ENCODE results near the gene SGCA.

SGCA gene

DNA sequence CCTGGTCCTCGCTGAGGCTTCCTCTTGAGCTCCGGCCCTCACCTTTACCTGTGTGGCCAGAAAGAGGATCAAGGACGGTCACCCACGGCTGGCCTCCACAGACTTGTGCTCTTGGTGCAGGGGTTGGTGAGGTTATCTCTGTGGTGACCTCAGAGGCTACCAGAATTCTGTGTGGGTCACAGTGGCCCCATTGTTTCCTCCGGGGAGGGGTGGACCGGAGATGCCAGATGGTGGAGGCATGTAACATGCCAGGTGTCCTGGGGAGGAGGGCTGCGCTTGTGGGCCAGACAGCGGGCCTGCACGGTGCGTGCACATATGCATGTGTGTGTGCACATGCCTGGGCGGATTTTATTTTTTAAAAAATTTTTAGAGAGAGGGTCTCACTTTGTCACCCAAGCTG lies 6.3 kb downstream of the SGCA start:
- Histone ChIP-seq H3K36me3 (ENCODE audit: insufficient read depth, low read length) (no peaks in the 10 kb centered on the region), H2AFZ (ENCODE audit: low read depth, low read length) (no peak overlapping the region), H3K9ac (ENCODE audit: low read depth, low read length) (no peak overlapping the region), H3K27ac (ENCODE audit: low read length) (no peak overlapping the region), H3K4me1 (ENCODE audit: insufficient read depth, low read length) (no peaks in the 10 kb centered on the region), H4K20me1 (ENCODE audit: insufficient read depth, low read length) (no peaks in the 10 kb centered on the region), H3K79me2 (ENCODE audit: insufficient read depth, low read length) (no peaks in the 10 kb centered on the region), H3K9me3 (ENCODE audit: insufficient read depth, low read length, severe bottlenecking) (no peaks in the 10 kb centered on the region), H3K4me2 (ENCODE audit: insufficient read depth, low read length) (no peak overlapping the region), H3K27me3 (ENCODE audit: insufficient read depth, low read length, poor library complexity) (no peaks in the 10 kb centered on the region), H3K4me3 (ENCODE audit: low read depth in 1 of 2, low read length in 2 of 2) (no peak overlapping the region)
- no peak for ATAC-seq (ENCODE audit: insufficient read depth, low read depth)
- no peak for TF ChIP-seq EZH2 (IDR thresholded peaks at IDR 0.05; ENCODE audit: borderline replicate concordance, low read depth, low read length, severe bottlenecking)
- no peak for DNase-seq

GRCh38 chr17:50172936-50173334 lies 7.1 kb downstream of the SGCA start:
- no peaks in the 10 kb centered on the region for H3K4me1 ChIP-seq (ENCODE audit: insufficient read depth, low read length)
- no peaks in the 10 kb centered on the region for H3K27me3 ChIP-seq (ENCODE audit: insufficient read depth, low read length, poor library complexity)
- H3K9ac ChIP-seq (ENCODE audit: low read depth, low read length), result no peak overlapping the region
- H3K27ac ChIP-seq (ENCODE audit: low read length), result no peak overlapping the region
- no peak overlapping the region for H2AFZ ChIP-seq (ENCODE audit: low read depth, low read length)
- no peaks in the 10 kb centered on the region for H3K79me2 ChIP-seq (ENCODE audit: insufficient read depth, low read length)
- no peak overlapping the region for H3K4me2 ChIP-seq (ENCODE audit: insufficient read depth, low read length)
- DNase-seq (no peak), ATAC-seq (ENCODE audit: insufficient read depth, low read depth) (no peak)
- TF ChIP-seq, protein P1, sequence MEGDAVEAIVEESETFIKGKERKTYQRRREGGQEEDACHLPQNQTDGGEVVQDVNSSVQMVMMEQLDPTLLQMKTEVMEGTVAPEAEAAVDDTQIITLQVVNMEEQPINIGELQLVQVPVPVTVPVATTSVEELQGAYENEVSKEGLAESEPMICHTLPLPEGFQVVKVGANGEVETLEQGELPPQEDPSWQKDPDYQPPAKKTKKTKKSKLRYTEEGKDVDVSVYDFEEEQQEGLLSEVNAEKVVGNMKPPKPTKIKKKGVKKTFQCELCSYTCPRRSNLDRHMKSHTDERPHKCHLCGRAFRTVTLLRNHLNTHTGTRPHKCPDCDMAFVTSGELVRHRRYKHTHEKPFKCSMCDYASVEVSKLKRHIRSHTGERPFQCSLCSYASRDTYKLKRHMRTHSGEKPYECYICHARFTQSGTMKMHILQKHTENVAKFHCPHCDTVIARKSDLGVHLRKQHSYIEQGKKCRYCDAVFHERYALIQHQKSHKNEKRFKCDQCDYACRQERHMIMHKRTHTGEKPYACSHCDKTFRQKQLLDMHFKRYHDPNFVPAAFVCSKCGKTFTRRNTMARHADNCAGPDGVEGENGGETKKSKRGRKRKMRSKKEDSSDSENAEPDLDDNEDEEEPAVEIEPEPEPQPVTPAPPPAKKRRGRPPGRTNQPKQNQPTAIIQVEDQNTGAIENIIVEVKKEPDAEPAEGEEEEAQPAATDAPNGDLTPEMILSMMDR (IDR thresholded peaks at IDR 0.05; ENCODE audit: borderline replicate concordance, extremely low read depth, low read length, poor library complexity, severe bottlenecking), result no peak
- no peak for TF ChIP-seq EZH2 (IDR thresholded peaks at IDR 0.05; ENCODE audit: borderline replicate concordance, low read depth, low read length, severe bottlenecking)
- H4K20me1 ChIP-seq (ENCODE audit: insufficient read depth, low read length), result no peaks in the 10 kb centered on the region
- no peak overlapping the region for H3K4me3 ChIP-seq (ENCODE audit: low read depth in 1 of 2, low read length in 2 of 2)
- H3K9me3 ChIP-seq (ENCODE audit: insufficient read depth, low read length, severe bottlenecking), result no peaks in the 10 kb centered on the region
- no peaks in the 10 kb centered on the region for H3K36me3 ChIP-seq (ENCODE audit: insufficient read depth, low read length)

GRCh38 chr17:50173335-50173941 lies 7.6 kb downstream of the SGCA start:
- no peak for ATAC-seq (ENCODE audit: insufficient read depth, low read depth)
- Histone ChIP-seq H3K79me2 (ENCODE audit: insufficient read depth, low read length) (no peaks in the 10 kb centered on the region), H3K4me1 (ENCODE audit: insufficient read depth, low read length) (no peaks in the 10 kb centered on the region), H3K27me3 (ENCODE audit: insufficient read depth, low read length, poor library complexity) (no peaks in the 10 kb centered on the region), H3K4me2 (ENCODE audit: insufficient read depth, low read length) (no peak overlapping the region), H3K9me3 (ENCODE audit: insufficient read depth, low read length, severe bottlenecking) (no peaks in the 10 kb centered on the region), H4K20me1 (ENCODE audit: insufficient read depth, low read length) (no peaks in the 10 kb centered on the region), H3K36me3 (ENCODE audit: insufficient read depth, low read length) (no peaks in the 10 kb centered on the region), H2AFZ (ENCODE audit: low read depth, low read length) (no peak overlapping the region), H3K4me3 (ENCODE audit: low read depth in 1 of 2, low read length in 2 of 2) (no peak overlapping the region), H3K27ac (ENCODE audit: low read length) (no peak overlapping the region), H3K9ac (ENCODE audit: low read depth, low read length) (no peak overlapping the region)
- TF ChIP-seq, protein P1 (IDR thresholded peaks at IDR 0.05; ENCODE audit: borderline replicate concordance, extremely low read depth, low read length, poor library complexity, severe bottlenecking), result no peak
- no peak for TF ChIP-seq EZH2 (IDR thresholded peaks at IDR 0.05; ENCODE audit: borderline replicate concordance, low read depth, low read length, severe bottlenecking)
- no peak for DNase-seq

DNA sequence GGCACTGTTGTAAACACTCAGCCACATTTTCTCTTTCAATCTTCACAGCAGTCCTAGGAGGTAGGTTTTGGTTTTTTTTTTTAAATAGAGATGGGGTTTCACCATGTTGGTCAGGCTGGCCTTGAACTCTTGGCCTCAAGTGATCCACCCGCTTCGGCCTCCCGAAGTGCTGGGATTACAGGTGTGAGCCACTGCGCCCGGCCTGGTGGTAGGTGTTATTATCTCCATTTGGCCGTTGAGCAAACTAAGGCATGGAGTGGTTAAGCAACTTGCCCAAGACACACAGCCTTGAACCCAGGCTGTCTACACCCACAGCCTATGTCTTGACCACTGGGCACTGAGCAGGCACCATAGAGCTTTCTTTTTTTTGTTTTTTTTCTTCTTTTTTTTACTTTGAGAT lies 8.6 kb downstream of the SGCA start:
- no peak for ATAC-seq (ENCODE audit: insufficient read depth, low read depth)
- Histone ChIP-seq H3K4me2 (ENCODE audit: insufficient read depth, low read length) (no peak overlapping the region), H3K9ac (ENCODE audit: low read depth, low read length) (no peak overlapping the region), H3K4me1 (ENCODE audit: insufficient read depth, low read length) (no peaks in the 10 kb centered on the region), H3K9me3 (ENCODE audit: insufficient read depth, low read length, severe bottlenecking) (no peaks in the 10 kb centered on the region), H3K36me3 (ENCODE audit: insufficient read depth, low read length) (no peaks in the 10 kb centered on the region), H3K4me3 (ENCODE audit: low read depth in 1 of 2, low read length in 2 of 2) (no peak overlapping the region), H3K27ac (ENCODE audit: low read length) (no peak overlapping the region), H2AFZ (ENCODE audit: low read depth, low read length) (no peak overlapping the region), H4K20me1 (ENCODE audit: insufficient read depth, low read length) (no peaks in the 10 kb centered on the region), H3K79me2 (ENCODE audit: insufficient read depth, low read length) (no peaks in the 10 kb centered on the region), H3K27me3 (ENCODE audit: insufficient read depth, low read length, poor library complexity) (no peaks in the 10 kb centered on the region)
- TF ChIP-seq, protein P1 (IDR thresholded peaks at IDR 0.05; ENCODE audit: borderline replicate concordance, extremely low read depth, low read length, poor library complexity, severe bottlenecking), result no peak
- no peak for TF ChIP-seq EZH2 (IDR thresholded peaks at IDR 0.05; ENCODE audit: borderline replicate concordance, low read depth, low read length, severe bottlenecking)
- DNase-seq, result no peak
